GM04504 (cell line): ENCODE data around the gene LITAFD.

Experiments used
- DNase-seq: peaks from one replicate; pipeline ENCODE4 v3.0.0-alpha.2; 2012; ENCODE audit warnings: low read depth

Gene LITAFD

GRCh38 chr16:8920645-8921346, 38.6 kb downstream of the LITAFD start:
- DNase-seq = no peak

GRCh38 chr16:8921347-8921984, 39.3 kb downstream of the LITAFD start:
- DNase-seq = no peak

GRCh38 chr16:8923199-8923598, 41.0 kb downstream of the LITAFD start:
- DNase-seq = no peak

- DNase-seq = no peak
Measured at GRCh38 chr16:8924214-8924613, 42.1 kb downstream of the LITAFD start.

GRCh38 chr16:8925455-8925854, 43.3 kb downstream of the LITAFD start:
- no peak for DNase-seq

GRCh38 chr16:8926827-8927226, 44.7 kb downstream of the LITAFD start:
- DNase-seq = no peak

GRCh38 chr16:8928467-8928957, 46.4 kb downstream of the LITAFD start:
- no peak for DNase-seq

- no peak for DNase-seq
Measured at GRCh38 chr16:8929086-8929748, 47.1 kb downstream of the LITAFD start.

GRCh38 chr16:8931859-8932258, 49.7 kb downstream of the LITAFD start:
- peak; percentile 12 for DNase-seq

GRCh38 chr16:8934601-8935000, 52.5 kb downstream of the LITAFD start:
- DNase-seq = no peak
